BE2C (cell line): ENCODE results near the gene ADAMTS17.

Source experiments
- DNase-seq: peaks from one replicate; pipeline ENCODE4 v3.0.0-alpha.2; 2020
- H3K27me3 ChIP-seq: fragments of 250-450 bp; sonication (Bioruptor Pico); 2 replicates; pipeline ENCODE4 v1.5.1; 2020; ENCODE audit warnings: mild to moderate bottlenecking
- H3K36me3 ChIP-seq: fragments of 250-450 bp; sonication (Bioruptor Pico); 2 replicates; pipeline ENCODE4 v1.5.1; 2020; ENCODE audit warnings: mild to moderate bottlenecking
- H3K4me1 ChIP-seq: fragments of 250-450 bp; sonication (Bioruptor Pico); 2 replicates; pipeline ENCODE4 v1.5.1; 2020
- H3K4me3 ChIP-seq: 2 replicates; pipeline ENCODE4 v1.5.1; 2011; ENCODE audit warnings: low read depth, low read length
- H3K9me3 ChIP-seq: fragments of 250-450 bp; sonication (Bioruptor Pico); 2 replicates; pipeline ENCODE4 v1.5.1; 2020
- TF ChIP-seq, protein P1 (sequence below): IDR thresholded peaks from 2 replicates; pipeline ENCODE4 v1.5.1; 2012; ENCODE audit warnings: mild to moderate bottlenecking, low read depth, low read length

The ADAMTS17 gene

DNA sequence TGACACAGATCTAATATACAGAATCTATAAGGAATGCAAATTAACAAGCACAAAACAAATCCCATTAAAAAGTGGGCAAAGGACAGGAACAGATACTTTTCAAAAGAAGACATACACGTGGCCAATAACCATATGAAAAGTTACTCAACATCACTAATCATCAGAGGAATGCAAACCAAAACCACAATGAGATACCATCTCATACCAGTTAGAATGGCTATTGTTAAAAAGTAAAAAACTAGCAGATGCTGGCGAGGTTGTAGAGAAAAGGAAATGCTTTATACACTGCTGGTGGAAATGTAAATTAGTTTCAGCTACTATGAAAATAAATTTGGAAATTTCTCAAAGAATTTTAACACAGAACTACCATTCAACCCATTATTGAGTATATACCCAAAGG is 50.7 kb downstream of the ADAMTS17 start:
- no peaks in the 10 kb centered on the region for H3K4me1 ChIP-seq

DNA sequence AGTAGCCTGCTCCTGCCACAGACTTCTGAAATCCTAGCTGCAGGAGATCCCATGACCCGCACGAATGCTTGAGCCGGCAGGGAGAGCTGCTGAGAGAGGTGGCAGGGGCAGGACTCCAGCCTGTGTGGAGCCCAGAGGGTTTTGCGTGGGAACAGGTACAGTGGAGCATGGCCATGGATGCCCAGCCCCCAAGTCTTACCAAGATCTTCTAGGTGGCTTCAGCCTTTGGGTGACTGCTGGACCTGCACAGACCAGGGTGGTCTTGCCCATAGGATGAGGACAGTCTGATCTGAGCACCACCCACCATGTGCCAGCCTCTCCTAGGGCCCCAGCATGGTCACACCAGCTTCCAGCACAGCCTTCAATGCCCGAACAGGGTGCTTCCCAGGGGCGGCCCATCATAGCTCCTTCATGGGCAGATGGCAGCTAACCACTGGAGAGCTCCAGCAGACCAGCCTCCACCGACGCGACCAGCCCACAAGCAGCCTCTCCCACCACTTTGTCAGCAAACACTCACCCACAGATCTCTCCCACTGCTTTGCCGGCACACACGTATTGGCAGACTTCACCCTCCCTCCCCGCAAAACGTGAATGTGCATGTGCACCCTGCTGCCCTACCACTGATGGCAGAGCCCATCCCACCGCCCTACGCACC is 56.0 kb downstream of the ADAMTS17 start:
- Histone ChIP-seq H3K4me1 (no peaks in the 10 kb centered on the region), H3K4me3 (no peak overlapping the region), H3K36me3 (no peaks in the 10 kb centered on the region), H3K27me3 (no peaks in the 10 kb centered on the region), H3K9me3 (no peaks in the 10 kb centered on the region; the same call in 1 of the 2 replicates)
- TF ChIP-seq, protein P1, sequence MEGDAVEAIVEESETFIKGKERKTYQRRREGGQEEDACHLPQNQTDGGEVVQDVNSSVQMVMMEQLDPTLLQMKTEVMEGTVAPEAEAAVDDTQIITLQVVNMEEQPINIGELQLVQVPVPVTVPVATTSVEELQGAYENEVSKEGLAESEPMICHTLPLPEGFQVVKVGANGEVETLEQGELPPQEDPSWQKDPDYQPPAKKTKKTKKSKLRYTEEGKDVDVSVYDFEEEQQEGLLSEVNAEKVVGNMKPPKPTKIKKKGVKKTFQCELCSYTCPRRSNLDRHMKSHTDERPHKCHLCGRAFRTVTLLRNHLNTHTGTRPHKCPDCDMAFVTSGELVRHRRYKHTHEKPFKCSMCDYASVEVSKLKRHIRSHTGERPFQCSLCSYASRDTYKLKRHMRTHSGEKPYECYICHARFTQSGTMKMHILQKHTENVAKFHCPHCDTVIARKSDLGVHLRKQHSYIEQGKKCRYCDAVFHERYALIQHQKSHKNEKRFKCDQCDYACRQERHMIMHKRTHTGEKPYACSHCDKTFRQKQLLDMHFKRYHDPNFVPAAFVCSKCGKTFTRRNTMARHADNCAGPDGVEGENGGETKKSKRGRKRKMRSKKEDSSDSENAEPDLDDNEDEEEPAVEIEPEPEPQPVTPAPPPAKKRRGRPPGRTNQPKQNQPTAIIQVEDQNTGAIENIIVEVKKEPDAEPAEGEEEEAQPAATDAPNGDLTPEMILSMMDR = no peak
- DNase-seq = no peak

More for the DNA sequence above, 50.7 kb downstream of the ADAMTS17 start:
- Histone ChIP-seq H3K27me3 (no peaks in the 10 kb centered on the region), H3K36me3 (no peaks in the 10 kb centered on the region), H3K9me3 (no peaks in the 10 kb centered on the region; the same call in 1 of the 2 replicates), H3K4me3 (no peak overlapping the region)
- TF ChIP-seq, protein P1 = no peak
- DNase-seq = no peak

DNA sequence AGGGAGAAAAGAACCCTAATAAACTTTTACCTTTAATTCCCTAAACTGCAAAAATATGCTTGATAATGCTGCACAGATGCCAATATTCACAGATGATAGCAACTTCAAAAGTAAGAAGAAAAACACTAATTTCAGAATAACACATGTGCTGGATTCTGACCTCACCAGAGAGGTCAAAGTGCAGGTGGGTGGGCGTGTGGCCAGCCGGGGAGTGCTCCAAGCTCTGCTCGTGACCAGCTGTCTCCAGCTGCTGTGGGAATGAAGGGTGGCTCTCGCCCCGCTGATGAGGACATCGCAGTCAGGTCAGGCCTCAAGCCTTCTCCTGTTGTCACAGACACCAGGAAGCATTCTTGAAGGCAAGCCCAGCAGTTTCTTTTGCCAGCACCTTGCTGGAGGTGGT is 57.1 kb downstream of the ADAMTS17 start:
- Histone ChIP-seq H3K4me1 (no peaks in the 10 kb centered on the region), H3K9me3 (no peaks in the 10 kb centered on the region; the same call in 1 of the 2 replicates), H3K36me3 (no peaks in the 10 kb centered on the region), H3K4me3 (no peak overlapping the region), H3K27me3 (no peaks in the 10 kb centered on the region)
- TF ChIP-seq, protein P1 = no peak
- DNase-seq = no peak

DNA sequence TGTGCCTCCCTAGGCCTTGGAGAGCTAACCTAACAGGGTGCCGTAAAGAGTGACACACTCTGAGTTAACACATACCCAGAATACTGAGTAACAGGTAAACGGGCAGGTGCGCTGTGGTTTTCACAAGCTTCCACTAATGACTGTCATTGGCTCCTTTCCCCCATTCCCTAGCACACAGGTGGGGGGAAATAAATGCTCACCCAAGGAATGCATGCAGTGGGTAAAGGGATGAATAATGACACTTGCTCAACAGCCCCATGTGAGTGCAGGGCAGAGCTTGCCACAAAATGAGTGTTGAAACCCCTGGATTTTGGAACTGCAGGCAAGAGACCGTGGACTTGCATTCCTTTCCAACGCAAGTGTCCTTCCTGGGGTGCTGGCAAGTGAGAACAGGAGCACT is 57.6 kb downstream of the ADAMTS17 start:
- TF ChIP-seq, protein P1 = no peak
- DNase-seq = no peak
- Histone ChIP-seq H3K4me1 (no peaks in the 10 kb centered on the region), H3K36me3 (no peaks in the 10 kb centered on the region), H3K27me3 (no peaks in the 10 kb centered on the region), H3K4me3 (no peak overlapping the region), H3K9me3 (no peaks in the 10 kb centered on the region; the same call in 1 of the 2 replicates)

DNA sequence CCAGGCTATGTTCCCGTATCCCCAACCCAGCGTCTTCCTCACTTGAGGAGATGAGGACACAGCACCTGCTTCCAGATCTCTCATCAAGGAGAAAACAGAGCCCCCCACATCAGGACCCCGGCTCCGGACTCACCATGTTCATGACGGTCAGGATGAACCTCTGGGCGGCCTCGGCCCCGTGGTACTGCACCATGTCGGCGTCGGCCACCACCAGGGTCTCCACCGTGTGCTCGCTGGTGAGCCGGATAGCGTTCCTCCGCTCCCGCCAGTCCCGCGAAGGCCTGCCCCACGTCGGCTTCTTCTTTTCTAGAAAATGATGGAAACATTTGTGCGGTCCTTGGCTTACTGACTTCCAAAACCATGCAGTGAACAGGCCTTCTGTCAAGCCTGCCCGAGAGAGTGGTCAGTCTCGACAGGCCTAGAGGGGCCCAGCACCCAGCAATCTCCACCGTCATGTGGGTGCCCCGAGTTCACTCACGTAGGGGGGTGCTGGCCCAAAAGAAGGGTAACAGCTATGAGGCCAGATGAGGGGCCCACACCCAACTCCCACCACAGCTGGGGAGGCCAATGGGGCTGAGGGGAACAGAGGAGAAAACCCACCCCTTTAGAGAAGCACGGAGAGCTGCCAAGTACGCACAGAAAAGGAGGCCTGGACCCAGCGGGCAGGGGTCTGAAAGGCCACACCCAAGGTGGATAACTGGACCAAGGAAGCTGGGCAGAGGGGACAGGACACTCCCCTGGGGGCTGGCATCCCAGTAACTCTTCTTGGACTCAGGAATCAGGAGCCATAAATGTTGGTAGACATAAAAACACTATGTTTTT is 60.5 kb downstream of the ADAMTS17 start:
- Histone ChIP-seq H3K36me3 (no peaks in the 10 kb centered on the region), H3K4me1 (no peaks in the 10 kb centered on the region), H3K9me3 (no peaks in the 10 kb centered on the region), H3K4me3 (no peak overlapping the region), H3K27me3 (no peaks in the 10 kb centered on the region)
- TF ChIP-seq, protein P1 = no peak
- no peak for DNase-seq

DNA sequence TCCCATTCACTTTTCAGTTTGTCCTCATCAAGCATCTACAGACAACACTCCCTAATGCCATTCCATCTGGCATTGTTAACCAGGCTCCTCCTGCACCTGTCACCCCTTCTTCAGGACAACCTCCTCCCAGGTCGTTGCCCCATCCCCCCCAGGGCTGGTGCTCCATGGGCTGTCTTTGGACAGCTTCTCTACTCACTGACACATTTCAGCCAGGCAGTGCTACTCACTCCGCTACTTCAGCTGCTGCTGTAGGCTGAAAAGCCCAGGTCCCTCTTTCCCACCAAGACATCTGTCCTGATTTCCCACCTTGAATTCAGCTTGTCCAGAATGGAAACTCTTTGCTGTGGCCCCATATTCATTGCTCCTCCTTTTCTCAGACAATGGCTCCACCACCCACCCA is 61.9 kb downstream of the ADAMTS17 start:
- Histone ChIP-seq H3K9me3 (no peaks in the 10 kb centered on the region; the same call in 1 of the 2 replicates), H3K36me3 (no peaks in the 10 kb centered on the region), H3K4me3 (no peak overlapping the region), H3K4me1 (no peaks in the 10 kb centered on the region), H3K27me3 (no peaks in the 10 kb centered on the region)
- TF ChIP-seq, protein P1 = no peak
- no peak for DNase-seq
